C1 segment of cervical spinal cord (tissue), 14 donors: Measurements from ENCODE around the gene PYGO1.
"Not testable (repeated sequence)": the region's sequence is repeated elsewhere in the genome, so short reads cannot be mapped to it uniquely, and the experiment has no call there.

Experiments
- DNase-seq, 14 donors: peaks; one replicate each; lab custom pipeline; 2025; lab: John Stamatoyannopoulos, UW

Gene PYGO1

DNA sequence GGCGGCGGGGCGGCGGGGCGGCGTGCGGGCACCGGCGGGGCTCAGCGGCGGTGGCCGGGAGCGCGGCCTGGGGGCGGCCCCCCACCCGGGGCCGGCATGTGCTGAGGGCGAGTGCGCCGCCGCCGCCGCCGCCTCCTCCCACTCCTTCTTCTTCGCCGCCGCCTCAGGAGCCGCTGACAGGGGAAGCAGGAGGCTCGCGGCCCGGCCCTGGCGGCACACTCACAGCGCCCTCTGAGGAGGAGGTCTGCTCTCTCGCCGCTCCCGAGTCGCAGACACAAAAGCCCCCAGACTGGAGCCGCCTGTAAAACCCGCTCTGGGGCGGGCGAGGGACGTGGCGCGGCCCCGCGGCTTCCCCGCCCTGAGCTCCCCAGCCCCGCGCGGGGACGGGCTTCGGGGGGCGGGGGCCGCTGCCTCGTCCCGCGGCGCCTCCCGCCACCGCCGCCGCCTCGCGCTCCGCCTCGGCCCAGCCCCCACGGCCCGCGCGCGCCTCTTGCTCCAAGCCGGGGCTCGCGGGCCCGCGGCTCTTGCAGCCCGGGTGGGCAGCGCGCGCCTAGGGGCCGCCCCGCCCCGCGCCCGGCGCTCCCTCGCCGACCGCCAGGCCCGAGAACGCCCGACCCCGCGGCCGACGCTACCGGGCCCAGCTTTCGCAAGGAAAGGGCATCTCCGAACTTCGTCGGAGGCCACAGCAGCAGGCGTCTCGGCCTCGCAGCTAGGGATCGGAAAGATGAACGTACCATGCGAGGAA is at the start of gene PYGO1:
Gene PYGO1 (minus strand): TSS at position 276 of the 745 bp plus-strand sequence. CDS start 462 bp downstream, outside the sequence.
- DNase-seq, result peak in 9 of 14 donors; percentile 18 to 60 (median 41)

DNA sequence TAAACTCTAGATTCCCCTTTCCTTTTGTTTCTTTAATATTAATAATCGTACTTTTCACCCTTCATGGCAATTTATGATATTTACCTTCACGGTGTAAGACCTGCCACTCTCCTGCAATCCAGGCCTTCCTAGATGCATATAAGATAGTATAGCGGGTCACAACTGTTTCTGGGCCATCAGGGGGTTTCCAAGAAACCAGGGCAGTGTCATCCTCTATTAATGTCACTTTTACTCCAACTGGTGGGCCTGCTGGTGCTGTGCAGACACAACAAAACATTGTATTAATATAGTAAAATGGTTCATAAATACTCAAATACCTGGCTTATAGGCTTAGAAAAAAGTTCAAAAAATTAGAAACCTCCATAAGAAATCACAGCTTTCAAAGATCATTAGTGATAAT is 48.9 kb upstream of the PYGO1 start:
- no peak for DNase-seq

GRCh38 chr15:55633731-55634130 is 45.6 kb upstream of the PYGO1 start:
- no peak for DNase-seq

DNA sequence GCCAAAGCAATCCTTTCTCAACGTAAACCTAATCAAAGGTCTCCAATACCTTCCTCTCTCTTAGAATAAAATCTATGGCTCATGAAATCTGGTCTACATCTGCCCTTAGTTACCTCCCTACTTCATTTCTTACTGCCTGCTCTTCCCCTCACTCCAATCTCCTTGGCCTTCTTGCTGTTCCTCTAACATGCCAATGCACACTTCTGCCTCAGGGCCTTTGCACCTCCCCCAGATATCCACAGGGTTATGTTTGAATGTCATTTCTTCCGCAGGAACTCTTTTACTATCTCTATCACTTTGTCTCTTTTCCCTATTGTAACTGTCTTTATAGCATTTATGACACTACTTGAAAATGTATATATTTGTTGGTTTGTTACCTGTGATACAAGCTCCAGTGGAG is 44.3 kb upstream of the PYGO1 start:
- no peak for DNase-seq

- peak in 2 of 14 donors; percentile 1 to 2 for DNase-seq
Observed at GRCh38 chr15:55630858-55631257, 42.7 kb upstream of the PYGO1 start.

GRCh38 chr15:55628369-55628730 is 40.2 kb upstream of the PYGO1 start:
- no peak for DNase-seq

DNA sequence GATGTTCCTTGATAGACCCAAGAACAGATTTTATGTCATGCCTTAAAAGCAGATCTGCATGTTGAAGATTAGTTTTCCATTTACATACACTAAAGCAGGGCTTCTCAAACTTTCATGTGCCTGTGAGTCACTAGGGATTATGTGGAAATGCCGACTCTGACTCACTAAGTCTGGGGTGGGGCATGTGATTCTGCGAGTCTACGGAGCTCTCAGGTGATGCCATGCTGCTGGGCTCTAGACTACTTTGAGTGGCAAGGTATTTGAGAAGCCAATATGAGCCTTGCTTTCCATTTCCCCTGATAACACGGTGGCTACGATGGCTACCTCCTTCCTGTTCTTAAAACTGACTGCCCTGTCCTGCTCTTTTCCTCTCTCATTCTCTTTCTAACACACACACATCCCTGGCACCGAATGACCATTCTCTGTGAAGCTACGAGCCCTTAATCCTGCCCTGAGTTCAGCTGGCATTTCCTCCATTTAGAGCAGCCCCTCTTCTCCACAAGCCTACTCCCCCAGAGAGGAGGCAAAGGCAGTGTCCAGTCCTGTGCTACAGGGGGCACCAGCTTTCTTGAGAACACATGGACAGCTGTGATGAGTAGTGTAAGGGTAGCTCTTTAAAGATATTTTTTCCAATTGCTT is 39.7 kb upstream of the PYGO1 start:
- no peak for DNase-seq

GRCh38 chr15:55619783-55620182 is 31.6 kb upstream of the PYGO1 start:
- no peak for DNase-seq

GRCh38 chr15:55618387-55618786 is 30.2 kb upstream of the PYGO1 start:
- DNase-seq, result no peak

DNA sequence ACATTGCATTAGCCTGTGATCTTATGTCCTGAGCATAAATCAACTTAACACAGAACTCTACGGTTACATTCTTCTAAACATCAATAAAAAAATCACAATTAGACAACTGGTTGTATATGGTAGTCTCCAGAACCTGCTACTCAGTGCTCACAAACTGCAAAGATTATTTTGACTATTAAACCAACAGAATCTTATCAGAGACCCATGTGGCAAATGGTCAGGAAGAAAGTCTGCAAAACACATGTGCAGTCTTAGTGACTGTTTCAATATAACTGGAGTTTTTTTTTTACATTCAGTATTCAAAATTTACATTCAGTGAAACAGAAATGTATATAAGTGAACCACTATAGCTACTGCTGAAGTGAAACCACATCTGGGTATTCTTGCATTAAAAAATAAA is 27.3 kb upstream of the PYGO1 start:
- no peak for DNase-seq

GRCh38 chr15:55613727-55614126 is 25.6 kb upstream of the PYGO1 start:
- no peak for DNase-seq

DNA sequence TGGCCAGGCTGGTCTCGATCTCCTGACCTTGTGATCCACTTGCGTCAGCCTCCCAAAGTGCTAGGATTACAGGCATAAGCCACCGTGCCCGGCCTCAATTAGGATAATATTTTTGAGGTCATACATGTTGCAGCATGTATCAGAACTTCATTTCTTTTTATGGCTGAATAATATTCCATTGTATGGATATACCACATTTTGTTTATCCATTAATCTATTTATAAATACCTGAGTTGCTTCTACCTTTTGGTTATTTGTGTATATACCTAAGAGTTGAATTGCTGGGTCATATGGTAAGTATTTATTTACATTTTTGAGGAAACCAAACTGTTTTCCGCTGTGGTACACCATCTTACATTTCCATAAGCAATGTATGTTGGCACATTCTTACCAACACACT is 18.1 kb upstream of the PYGO1 start:
- no peak for DNase-seq

- no peak for DNase-seq
Observed at GRCh38 chr15:55601374-55601773, 13.2 kb upstream of the PYGO1 start.

DNA sequence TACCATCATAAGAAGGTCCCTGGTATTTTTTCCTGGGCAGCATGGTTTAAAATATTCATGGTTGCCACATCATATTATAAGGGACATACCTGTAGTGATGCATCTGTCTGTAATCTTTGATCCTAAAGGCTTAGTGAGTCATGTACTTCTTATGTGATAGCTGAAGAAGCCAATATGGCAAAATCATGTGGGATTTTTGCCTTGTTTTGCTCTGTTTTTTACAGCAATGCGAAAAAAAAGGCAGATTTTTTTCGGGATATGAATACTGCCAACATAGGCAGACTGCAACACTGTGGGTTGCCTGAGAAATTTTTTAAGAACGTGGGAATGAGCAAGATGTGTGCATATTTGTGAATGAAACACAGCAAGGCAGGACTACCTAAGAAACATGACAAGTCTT is 11.3 kb upstream of the PYGO1 start:
- DNase-seq, result no peak

DNA sequence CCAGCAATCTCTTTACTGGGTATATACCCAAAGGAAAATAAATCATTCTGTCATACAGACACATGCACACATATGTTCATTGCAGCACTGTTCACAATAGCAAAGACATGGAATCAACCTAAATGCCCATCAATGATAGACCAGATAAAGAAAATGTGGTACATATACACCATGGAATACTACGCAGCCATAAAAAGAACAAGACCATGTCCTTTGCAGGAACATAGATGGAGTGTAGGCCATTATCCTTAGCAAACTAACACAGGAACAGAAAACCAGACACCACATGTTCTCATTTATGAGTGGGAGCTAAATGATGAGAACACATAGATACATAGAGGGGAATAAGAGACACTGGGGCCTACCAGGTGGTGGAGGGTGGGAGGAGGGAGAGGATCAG is 4.9 kb upstream of the PYGO1 start:
- DNase-seq, result not testable (repeated sequence)

- no peak for DNase-seq
Observed at GRCh38 chr15:55590788-55591187, 2.6 kb upstream of the PYGO1 start.

GRCh38 chr15:55589287-55589686 is 1.1 kb upstream of the PYGO1 start:
- no peak for DNase-seq

DNA sequence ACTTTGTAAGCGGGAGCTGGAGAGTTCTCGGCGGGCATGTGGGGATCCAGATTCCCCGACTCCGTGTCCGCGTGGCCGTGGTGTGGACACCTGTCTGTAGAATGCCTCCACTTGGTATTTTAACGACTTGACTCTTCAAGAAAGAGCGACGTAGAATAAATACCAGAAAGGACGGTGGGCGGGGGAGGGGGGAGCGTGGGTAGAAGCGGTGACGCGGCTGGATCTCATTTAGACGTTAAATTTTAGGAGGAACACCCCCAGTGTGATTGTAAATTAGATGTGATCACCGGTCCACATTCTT is 620 bp upstream of the PYGO1 start:
- peak in 1 of 14 donors; percentile 26 for DNase-seq

DNA sequence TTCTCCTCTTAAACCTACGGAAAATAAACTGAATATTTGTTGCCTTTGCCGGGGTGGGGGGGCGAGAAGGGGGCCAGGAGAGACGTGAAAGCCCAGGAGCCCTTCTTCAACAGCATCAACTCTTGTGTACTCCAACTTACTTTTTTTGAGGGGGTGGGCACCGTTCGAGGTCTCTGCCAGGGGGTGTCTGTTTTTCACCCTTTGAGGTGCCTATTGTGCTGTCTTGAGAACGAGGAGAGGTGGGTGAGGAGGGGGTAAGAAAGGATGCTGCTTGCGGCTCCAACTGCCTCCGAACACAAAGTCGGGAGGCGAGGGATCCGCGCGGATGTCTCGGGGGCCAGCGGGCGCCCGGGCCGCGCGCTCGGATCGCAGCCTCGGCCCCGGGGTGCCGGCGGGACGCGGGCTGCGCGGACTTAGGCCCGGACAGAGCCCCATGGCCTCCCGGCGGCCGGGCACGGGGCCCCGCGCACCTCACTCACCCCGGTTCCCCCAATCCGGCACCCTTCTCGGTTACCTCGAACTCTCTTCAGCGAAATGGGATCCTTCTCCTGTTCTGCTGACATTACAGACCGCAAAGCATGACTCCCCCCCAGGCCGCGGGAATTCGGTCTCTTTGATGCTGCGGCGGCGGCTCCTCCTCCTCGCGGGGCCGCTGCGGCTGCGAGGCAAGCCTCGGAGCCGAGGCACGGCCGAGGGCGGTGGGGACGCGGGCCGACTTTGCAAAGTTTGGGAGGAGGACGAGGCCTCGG is 650 bp downstream of the PYGO1 start:
- DNase-seq, result peak in 10 of 14 donors; percentile 5 to 60 (median 23)

- DNase-seq, result no peak
Observed at GRCh38 chr15:55586808-55587207, 1.3 kb downstream of the PYGO1 start.

- no peak for DNase-seq
Observed at GRCh38 chr15:55576943-55577342, 11.2 kb downstream of the PYGO1 start.

GRCh38 chr15:55574096-55574495 is 14.0 kb downstream of the PYGO1 start:
- DNase-seq, result no peak

DNA sequence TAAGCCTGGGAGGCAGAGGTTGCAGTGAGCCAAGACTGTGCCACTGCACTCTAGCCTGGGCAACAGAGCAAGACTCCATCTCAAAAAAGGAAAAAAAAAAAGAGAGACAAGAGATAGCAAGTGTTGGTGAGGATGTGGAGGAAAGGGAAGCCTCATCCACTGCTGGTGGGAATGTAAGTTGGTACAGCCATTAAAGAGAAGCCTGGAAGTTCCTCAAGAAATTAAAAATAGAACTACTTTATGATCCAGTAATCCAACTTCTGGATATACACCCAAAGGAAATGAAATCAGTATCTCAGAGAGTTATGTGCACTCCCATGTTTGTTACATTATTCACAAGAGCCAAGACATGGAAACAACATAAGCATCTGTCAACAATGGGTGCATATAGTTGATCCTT is 14.9 kb downstream of the PYGO1 start:
- no peak for DNase-seq
